ENCODE measurements around the gene SYDE1.
A peak's percentile ranks its signal among the peaks of the same experiment; 100 is the strongest.

Gene SYDE1

GRCh38 chr19:15122331-15123030, 15.3 kb downstream of the SYDE1 start:
- peaks cover 7% of the 10 kb centered on the region for H3K36me3 ChIP-seq (ENCODE audit: control insufficient read depth, insufficient read depth, low read length)

GRCh38 chr19:15123031-15123890, 16.1 kb downstream of the SYDE1 start:
- Histone ChIP-seq H3K36me3 (ENCODE audit: control insufficient read depth, insufficient read depth, low read length) (no peaks in the 10 kb centered on the region), H3K9ac (ENCODE audit: low read length) (no peak overlapping the region), H3K4me3 (ENCODE audit: low read length) (no peak overlapping the region)

More at GRCh38 chr19:15122331-15123030, 15.3 kb downstream of the SYDE1 start:
- Histone ChIP-seq H3K4me1 (ENCODE audit: control insufficient read depth, insufficient read depth, low read length) (peaks cover 9% of the 10 kb centered on the region), H3K27me3 (ENCODE audit: control insufficient read depth, insufficient read depth, low read length) (no peaks in the 10 kb centered on the region), H3K4me3 (ENCODE audit: low read length) (no peak overlapping the region), H3K9me3 (ENCODE audit: control insufficient read depth, low read length) (no peaks in the 10 kb centered on the region), H3K9ac (ENCODE audit: low read length) (no peak overlapping the region)

GRCh38 chr19:15123900-15124299, 16.7 kb downstream of the SYDE1 start:
- Histone ChIP-seq H3K9ac (ENCODE audit: low read length) (peak overlapping the region; percentile 88), H3K36me3 (ENCODE audit: control insufficient read depth, insufficient read depth, low read length) (no peaks in the 10 kb centered on the region), H3K4me3 (ENCODE audit: low read length) (peak overlapping the region; percentile 66), H3K4me1 (ENCODE audit: control insufficient read depth, insufficient read depth, low read length) (peaks cover 9% of the 10 kb centered on the region), H3K27me3 (ENCODE audit: control insufficient read depth, insufficient read depth, low read length) (no peaks in the 10 kb centered on the region), H3K9me3 (ENCODE audit: control insufficient read depth, low read length) (no peaks in the 10 kb centered on the region)

More at GRCh38 chr19:15123031-15123890, 16.1 kb downstream of the SYDE1 start:
- Histone ChIP-seq H3K9me3 (ENCODE audit: control insufficient read depth, low read length) (no peaks in the 10 kb centered on the region), H3K27me3 (ENCODE audit: control insufficient read depth, insufficient read depth, low read length) (no peaks in the 10 kb centered on the region), H3K4me1 (ENCODE audit: control insufficient read depth, insufficient read depth, low read length) (peaks cover 9% of the 10 kb centered on the region)

- H3K9me3 ChIP-seq (ENCODE audit: control insufficient read depth, low read length): no peaks in the 10 kb centered on the region
- H3K27me3 ChIP-seq (ENCODE audit: control insufficient read depth, insufficient read depth, low read length): no peaks in the 10 kb centered on the region
- no peaks in the 10 kb centered on the region for H3K36me3 ChIP-seq (ENCODE audit: control insufficient read depth, insufficient read depth, low read length)
- H3K9ac ChIP-seq (ENCODE audit: low read length): peak overlapping the region; percentile 88
- peak overlapping the region; percentile 66 for H3K4me3 ChIP-seq (ENCODE audit: low read length)
- peaks cover 9% of the 10 kb centered on the region for H3K4me1 ChIP-seq (ENCODE audit: control insufficient read depth, insufficient read depth, low read length)
These were observed 17.5 kb downstream of the SYDE1 start for GRCh38 chr19:15124572-15125231.

GRCh38 chr19:15125232-15126067, 18.2 kb downstream of the SYDE1 start:
- Histone ChIP-seq H3K4me3 (ENCODE audit: low read length) (peak overlapping the region; percentile 66), H3K36me3 (ENCODE audit: control insufficient read depth, insufficient read depth, low read length) (no peaks in the 10 kb centered on the region), H3K9ac (ENCODE audit: low read length) (peak overlapping the region; percentile 88), H3K4me1 (ENCODE audit: control insufficient read depth, insufficient read depth, low read length) (peaks cover 9% of the 10 kb centered on the region), H3K27me3 (ENCODE audit: control insufficient read depth, insufficient read depth, low read length) (peaks cover 6% of the 10 kb centered on the region), H3K9me3 (ENCODE audit: control insufficient read depth, low read length) (no peaks in the 10 kb centered on the region)

GRCh38 chr19:15126131-15126910, 19.1 kb downstream of the SYDE1 start:
- no peaks in the 10 kb centered on the region for H3K36me3 ChIP-seq (ENCODE audit: control insufficient read depth, insufficient read depth, low read length)
- no peaks in the 10 kb centered on the region for H3K9me3 ChIP-seq (ENCODE audit: control insufficient read depth, low read length)
- peaks cover 6% of the 10 kb centered on the region for H3K27me3 ChIP-seq (ENCODE audit: control insufficient read depth, insufficient read depth, low read length)
- H3K4me3 ChIP-seq (ENCODE audit: low read length): no peak overlapping the region
- H3K9ac ChIP-seq (ENCODE audit: low read length): peak overlapping the region; percentile 88
- peaks cover 9% of the 10 kb centered on the region for H3K4me1 ChIP-seq (ENCODE audit: control insufficient read depth, insufficient read depth, low read length)

- peaks cover 9% of the 10 kb centered on the region for H3K27me3 ChIP-seq (ENCODE audit: control insufficient read depth, insufficient read depth, low read length)
- no peak overlapping the region for H3K4me3 ChIP-seq (ENCODE audit: low read length)
- H3K9me3 ChIP-seq (ENCODE audit: control insufficient read depth, low read length): no peaks in the 10 kb centered on the region
- peaks cover 9% of the 10 kb centered on the region for H3K4me1 ChIP-seq (ENCODE audit: control insufficient read depth, insufficient read depth, low read length)
- H3K9ac ChIP-seq (ENCODE audit: low read length): no peak overlapping the region
- H3K36me3 ChIP-seq (ENCODE audit: control insufficient read depth, insufficient read depth, low read length): no peaks in the 10 kb centered on the region
These were observed 21.1 kb downstream of the SYDE1 start for GRCh38 chr19:15128162-15128770.

GRCh38 chr19:15129856-15130585, 22.8 kb downstream of the SYDE1 start:
- Histone ChIP-seq H3K4me1 (ENCODE audit: control insufficient read depth, insufficient read depth, low read length) (no peaks in the 10 kb centered on the region), H3K9me3 (ENCODE audit: control insufficient read depth, low read length) (no peaks in the 10 kb centered on the region)

GRCh38 chr19:15136234-15136954, 29.2 kb downstream of the SYDE1 start:
- no peaks in the 10 kb centered on the region for H3K9me3 ChIP-seq (ENCODE audit: control insufficient read depth, low read length)
- peaks cover 3% of the 10 kb centered on the region for H3K27me3 ChIP-seq (ENCODE audit: control insufficient read depth, insufficient read depth, low read length)
- no peak overlapping the region for H3K9ac ChIP-seq (ENCODE audit: low read length)
- no peak overlapping the region for H3K4me3 ChIP-seq (ENCODE audit: low read length)
- H3K4me1 ChIP-seq (ENCODE audit: control insufficient read depth, insufficient read depth, low read length): no peaks in the 10 kb centered on the region
- no peaks in the 10 kb centered on the region for H3K36me3 ChIP-seq (ENCODE audit: control insufficient read depth, insufficient read depth, low read length)

More at GRCh38 chr19:15129856-15130585, 22.8 kb downstream of the SYDE1 start:
- Histone ChIP-seq H3K27me3 (ENCODE audit: control insufficient read depth, insufficient read depth, low read length) (peaks cover 9% of the 10 kb centered on the region), H3K36me3 (ENCODE audit: control insufficient read depth, insufficient read depth, low read length) (no peaks in the 10 kb centered on the region), H3K4me3 (ENCODE audit: low read length) (no peak overlapping the region), H3K9ac (ENCODE audit: low read length) (no peak overlapping the region)

GRCh38 chr19:15137777-15138176, 30.6 kb downstream of the SYDE1 start:
- no peaks in the 10 kb centered on the region for H3K27me3 ChIP-seq (ENCODE audit: control insufficient read depth, insufficient read depth, low read length)
- no peaks in the 10 kb centered on the region for H3K9me3 ChIP-seq (ENCODE audit: control insufficient read depth, low read length)
- H3K36me3 ChIP-seq (ENCODE audit: control insufficient read depth, insufficient read depth, low read length): no peaks in the 10 kb centered on the region
- no peaks in the 10 kb centered on the region for H3K4me1 ChIP-seq (ENCODE audit: control insufficient read depth, insufficient read depth, low read length)
- H3K9ac ChIP-seq (ENCODE audit: low read length): no peak overlapping the region
- no peak overlapping the region for H3K4me3 ChIP-seq (ENCODE audit: low read length)
